SKM-1 treated with dmso at 0.1 percent for 144 hours (cell line): ENCODE measurements around the gene SNRPD2.

Experiments used
- DNase-seq: peaks from one replicate; lab custom pipeline; 2025; ENCODE audit not compliant: unreplicated experiment; lab: John Stamatoyannopoulos, UW

SNRPD2 gene

GRCh38 chr19:45659096-45659729 lies 32.5 kb downstream of the SNRPD2 start:
- no peak for DNase-seq

- no peak for DNase-seq
Observed at GRCh38 chr19:45657520-45658167, 34.1 kb downstream of the SNRPD2 start.

GRCh38 chr19:45655073-45655472 lies 36.7 kb downstream of the SNRPD2 start:
- no peak for DNase-seq

- DNase-seq, result no peak
Observed at GRCh38 chr19:45653634-45654033, 38.1 kb downstream of the SNRPD2 start.

GRCh38 chr19:45650722-45651121 lies 41.0 kb downstream of the SNRPD2 start:
- DNase-seq, result no peak

- no peak for DNase-seq
Observed at GRCh38 chr19:45646345-45646698, 45.4 kb downstream of the SNRPD2 start.

GRCh38 chr19:45645631-45646344 lies 46.0 kb downstream of the SNRPD2 start:
- peak; percentile 50 for DNase-seq

GRCh38 chr19:45645068-45645630 lies 46.6 kb downstream of the SNRPD2 start:
- no peak for DNase-seq

GRCh38 chr19:45643927-45644771 lies 47.6 kb downstream of the SNRPD2 start:
- no peak for DNase-seq

GRCh38 chr19:45643024-45643926 lies 48.5 kb downstream of the SNRPD2 start:
- DNase-seq, result peak; percentile 57

- peak; percentile 81 for DNase-seq
Observed at GRCh38 chr19:45641274-45642105, 50.3 kb downstream of the SNRPD2 start.

- no peak for DNase-seq
Observed at GRCh38 chr19:45640849-45641273, 50.9 kb downstream of the SNRPD2 start.

- no peak for DNase-seq
Observed at GRCh38 chr19:45638930-45639729, 52.6 kb downstream of the SNRPD2 start, which contains the start of gene EML2. EML2 (minus strand) TSS chr19:45639397; CDS start chr19:45639376, 21 bp downstream.

- no peak for DNase-seq
Observed at GRCh38 chr19:45637890-45638667, 53.7 kb downstream of the SNRPD2 start.
